ENCODE measurements around the gene BTBD19. TPM values are rescaled to one million over a fixed set of nuclear protein-coding genes. Genes with fewer than 3 reads are reported as not detected.
A peak's percentile ranks its signal among the peaks of the same experiment; 100 is the strongest.

The BTBD19 gene
- total and polyA plus RNA-seq, 9 of the 15 experiments (the other 6 are each of a cell fraction or from before 2014, with no cell fraction given), result 0.22 to 2.0 (median 0.95) TPM

GRCh38 chr1:44805311-44806024 lies 2.9 kb upstream of the BTBD19 start:
- WGBS (ENCODE audit: insufficient coverage, low coverage, missing lambda C conversion rate), result 94% methylated on average over 19 of the region's 20 CpGs
- ChIA-PET CTCF (ENCODE audit: low intra/inter-chr PET ratio) (no interaction called here), POLR2A (interaction anchor here (0.9 to 16.9 kb wide), 6 partner anchors 8 to 84 kb away, joined by 3 to 594 read pairs (median 4); no protein-coding TSS in a partner anchor)
- no peak overlapping the region for H2AFZ ChIP-seq (ENCODE audit: low read depth, low read length)
- peak overlapping the region in 1 of 2 experiments; percentile 23; a peak in 2 of 4 replicates for H3K9ac ChIP-seq (ENCODE audit: insufficient read depth in 1 of 2, low read depth in 2 of 2, low read length in 2 of 2)
- no peak overlapping the region for H3K4me2 ChIP-seq (ENCODE audit: insufficient read depth, low read length)
- FAIRE-seq (no peak), ATAC-seq (no peak), DNase-seq (ENCODE audit: extremely low read depth in 1 of 4, low spot score in 3 of 4) (no peak)
- no peaks in the 10 kb centered on the region for H3K9me3 ChIP-seq (replicated peaks; ENCODE audit: control insufficient read depth, insufficient read depth, low read depth, low read length)
- H4K20me1 ChIP-seq (replicated peaks; ENCODE audit: control insufficient read depth, insufficient read depth, low read length), result no peaks in the 10 kb centered on the region
- no TSS peak for BruUV-seq (replicated peaks)
- H3K27ac ChIP-seq (ENCODE audit: extremely low read depth, low read depth, low read length), result no peak overlapping the region
- intact Hi-C loops (cut with micrococcal nuclease) (loop anchor here (10.0 kb wide), 1 partner anchor 171 kb away; no protein-coding TSS in a partner anchor), in situ Hi-C loops (cut with MboI) (loop anchor here (10.0 kb wide), 1 partner anchor 689 kb away; the partner anchor contains the start of gene TESK2)
- no peak overlapping the region for H3K4me3 ChIP-seq
- H3K79me2 ChIP-seq (ENCODE audit: control insufficient read depth, insufficient read depth, low read length), result peaks cover 33% of the 10 kb centered on the region
- peaks cover 52% of the 10 kb centered on the region for H3K36me3 ChIP-seq (ENCODE audit: control insufficient read depth, insufficient read depth, low read length)
- H3K27me3 ChIP-seq (ENCODE audit: control insufficient read depth in 2 of 2, insufficient read depth in 2 of 2, low read length in 2 of 2), result no peaks in the 10 kb centered on the region; a peak in 1 of 5 replicates
- peaks cover 5% of the 10 kb centered on the region for H3K9me1 ChIP-seq (ENCODE audit: control insufficient read depth, insufficient read depth, low read length)
- TF ChIP-seq, protein P1, sequence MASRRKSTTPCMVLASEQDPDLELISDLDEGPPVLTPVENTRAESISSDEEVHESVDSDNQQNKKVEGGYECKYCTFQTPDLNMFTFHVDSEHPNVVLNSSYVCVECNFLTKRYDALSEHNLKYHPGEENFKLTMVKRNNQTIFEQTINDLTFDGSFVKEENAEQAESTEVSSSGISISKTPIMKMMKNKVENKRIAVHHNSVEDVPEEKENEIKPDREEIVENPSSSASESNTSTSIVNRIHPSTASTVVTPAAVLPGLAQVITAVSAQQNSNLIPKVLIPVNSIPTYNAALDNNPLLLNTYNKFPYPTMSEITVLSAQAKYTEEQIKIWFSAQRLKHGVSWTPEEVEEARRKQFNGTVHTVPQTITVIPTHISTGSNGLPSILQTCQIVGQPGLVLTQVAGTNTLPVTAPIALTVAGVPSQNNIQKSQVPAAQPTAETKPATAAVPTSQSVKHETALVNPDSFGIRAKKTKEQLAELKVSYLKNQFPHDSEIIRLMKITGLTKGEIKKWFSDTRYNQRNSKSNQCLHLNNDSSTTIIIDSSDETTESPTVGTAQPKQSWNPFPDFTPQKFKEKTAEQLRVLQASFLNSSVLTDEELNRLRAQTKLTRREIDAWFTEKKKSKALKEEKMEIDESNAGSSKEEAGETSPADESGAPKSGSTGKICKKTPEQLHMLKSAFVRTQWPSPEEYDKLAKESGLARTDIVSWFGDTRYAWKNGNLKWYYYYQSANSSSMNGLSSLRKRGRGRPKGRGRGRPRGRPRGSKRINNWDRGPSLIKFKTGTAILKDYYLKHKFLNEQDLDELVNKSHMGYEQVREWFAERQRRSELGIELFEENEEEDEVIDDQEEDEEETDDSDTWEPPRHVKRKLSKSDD (conservative IDR thresholded peaks at IDR 0.05; ENCODE audit: low read length), result no peak
- peak; percentile 51 for TF ChIP-seq CTCFL (IDR thresholded peaks at IDR 0.05; ENCODE audit: borderline replicate concordance, insufficient read depth, low read depth, low read length, poor library complexity, severe bottlenecking)
- H3K4me1 ChIP-seq (replicated peaks in 1 of 2; ENCODE audit: control insufficient read depth in 2 of 2, insufficient read depth in 2 of 2, low read length in 2 of 2), result peaks cover 57 to 84% of the 10 kb centered on the region in 2 experiments

Measured in K562 (cell line).